IgD-negative memory B cell (primary cell): ENCODE results near the gene AP4B1. TPM values are rescaled to one million over a fixed set of nuclear protein-coding genes. Genes with fewer than 3 reads are reported as not detected.

ENCODE experiments used
- H3K27ac Mint-ChIP-seq, 3 donors: one replicate each; pipeline ENCODE4 v1.8.0; 2020 to 2022; ENCODE audit warnings: mild to moderate bottlenecking in 3 of 3, mixed read lengths in 3 of 3, moderate library complexity in 1 of 3
- H3K27me3 Mint-ChIP-seq: one replicate; pipeline ENCODE4 v1.8.0; 2021; ENCODE audit warnings: mixed read lengths
- H3K36me3 Mint-ChIP-seq: one replicate; pipeline ENCODE4 v1.8.0; 2020; ENCODE audit warnings: mild to moderate bottlenecking, mixed read lengths
- H3K4me1 Mint-ChIP-seq, 3 donors: one replicate each; pipeline ENCODE4 v1.8.0; 2020 to 2022; ENCODE audit warnings: mixed read lengths in 3 of 3, mild to moderate bottlenecking in 1 of 3
- H3K4me3 Mint-ChIP-seq, 4 donors: one replicate each; pipeline ENCODE4 v1.8.0; 2020 to 2022; ENCODE audit warnings: mild to moderate bottlenecking in 4 of 4, mixed read lengths in 4 of 4, moderate library complexity in 3 of 4
- H3K9me3 Mint-ChIP-seq, 3 donors: one replicate each; pipeline ENCODE4 v1.8.0; 2020 to 2021; ENCODE audit warnings: mixed read lengths in 3 of 3, mild to moderate bottlenecking in 1 of 3
- polyA plus RNA-seq: library from polyadenylated mRNA; unstranded; fragments of 300-500 nt; fragmentation: Illumina TruSeq; gene quantifications from one replicate; pipeline ENCODE4 v1.2.3, GENCODE V29; 2021

Gene AP4B1
- polyA plus RNA-seq, 1 donor from 2014 or later, result 13.2 TPM

GRCh38 chr1:113891631-113892220 is 12.9 kb downstream of the AP4B1 start:
- H3K36me3 Mint-ChIP-seq, result peaks cover 11% of the 10 kb centered on the region
- H3K4me1 Mint-ChIP-seq, result peaks cover 0 to 1% (median 0%) of the 10 kb centered on the region in 3 donors
- no peaks in the 10 kb centered on the region for H3K9me3 Mint-ChIP-seq
- H3K4me3 Mint-ChIP-seq, result no peak overlapping the region
- H3K27me3 Mint-ChIP-seq, result no peaks in the 10 kb centered on the region
- H3K27ac Mint-ChIP-seq, result peak overlapping the region in 1 of 3 donors; percentile 39

GRCh38 chr1:113890816-113891215 is 13.8 kb downstream of the AP4B1 start:
- H3K9me3 Mint-ChIP-seq, result no peaks in the 10 kb centered on the region
- H3K36me3 Mint-ChIP-seq, result peaks cover 8% of the 10 kb centered on the region
- H3K27ac Mint-ChIP-seq, result no peak overlapping the region
- no peaks in the 10 kb centered on the region for H3K27me3 Mint-ChIP-seq
- peaks cover 0 to 1% (median 0%) of the 10 kb centered on the region in 3 donors for H3K4me1 Mint-ChIP-seq
- H3K4me3 Mint-ChIP-seq, result no peak overlapping the region

- Mint-ChIP-seq H3K4me3 (no peak within 1 kb of the TSS), H3K4me1 (peaks cover 0 to 4% (median 0%) of the 10 kb centered on the region in 3 donors), H3K9me3 (no peaks in the 10 kb centered on the region), H3K27me3 (no peaks in the 10 kb centered on the region), H3K27ac (no peak within 1 kb of the TSS), H3K36me3 (peaks cover 4% of the 10 kb centered on the region)
Measured at GRCh38 chr1:113887402-113888175, 17.0 kb downstream of the AP4B1 start, which contains the start of gene BCL2L15. Gene BCL2L15 (minus strand): TSS chr1:113887581. CDS start chr1:113887375, 206 bp downstream.

GRCh38 chr1:113886417-113887401 is 17.9 kb downstream of the AP4B1 start:
- no peak overlapping the region for H3K27ac Mint-ChIP-seq
- peaks cover 0 to 2% (median 0%) of the 10 kb centered on the region in 3 donors for H3K4me1 Mint-ChIP-seq
- H3K4me3 Mint-ChIP-seq, result no peak overlapping the region
- no peaks in the 10 kb centered on the region for H3K9me3 Mint-ChIP-seq
- H3K36me3 Mint-ChIP-seq, result peaks cover 4% of the 10 kb centered on the region
- H3K27me3 Mint-ChIP-seq, result no peaks in the 10 kb centered on the region

GRCh38 chr1:113881661-113882060 is 22.9 kb downstream of the AP4B1 start:
- Mint-ChIP-seq H3K4me1 (peaks cover 0 to 13% (median 2%) of the 10 kb centered on the region in 3 donors), H3K27ac (no peak overlapping the region), H3K9me3 (peaks cover 0 to 2% (median 0%) of the 10 kb centered on the region in 3 donors), H3K27me3 (no peaks in the 10 kb centered on the region), H3K36me3 (peaks cover 9% of the 10 kb centered on the region), H3K4me3 (no peak overlapping the region)

GRCh38 chr1:113879739-113880038 is 24.9 kb downstream of the AP4B1 start:
- Mint-ChIP-seq H3K4me1 (peaks cover under 1 to 18% (median 3%) of the 10 kb centered on the region in 3 donors), H3K27me3 (no peaks in the 10 kb centered on the region), H3K36me3 (peaks cover 9% of the 10 kb centered on the region), H3K4me3 (no peak overlapping the region), H3K27ac (no peak overlapping the region), H3K9me3 (peaks cover 0 to 2% (median 0%) of the 10 kb centered on the region in 3 donors)

- H3K36me3 Mint-ChIP-seq, result peaks cover 7% of the 10 kb centered on the region
- H3K4me3 Mint-ChIP-seq, result no peak overlapping the region
- peaks cover 0 to 2% (median 0%) of the 10 kb centered on the region in 3 donors for H3K9me3 Mint-ChIP-seq
- H3K4me1 Mint-ChIP-seq, result peaks cover 24 to 34% (median 25%) of the 10 kb centered on the region in 3 donors
- no peaks in the 10 kb centered on the region for H3K27me3 Mint-ChIP-seq
- H3K27ac Mint-ChIP-seq, result peak overlapping the region in 1 of 3 donors; percentile 40
Measured at GRCh38 chr1:113876176-113876575, 28.4 kb downstream of the AP4B1 start.

GRCh38 chr1:113875714-113876113 is 28.9 kb downstream of the AP4B1 start:
- Mint-ChIP-seq H3K4me1 (peaks cover 25 to 34% (median 26%) of the 10 kb centered on the region in 3 donors), H3K27me3 (no peaks in the 10 kb centered on the region), H3K9me3 (peaks cover 0 to 2% (median 0%) of the 10 kb centered on the region in 3 donors), H3K27ac (peak overlapping the region in 1 of 3 donors; percentile 40), H3K36me3 (peaks cover 3% of the 10 kb centered on the region), H3K4me3 (peak overlapping the region in 1 of 4 donors; percentile 14)

- Mint-ChIP-seq H3K27me3 (no peaks in the 10 kb centered on the region), H3K9me3 (peaks cover 0 to 2% (median 0%) of the 10 kb centered on the region in 3 donors), H3K27ac (peak overlapping the region in 2 of 3 donors; percentile 63 to 79), H3K36me3 (peaks cover 4% of the 10 kb centered on the region), H3K4me1 (peaks cover 35 to 42% (median 36%) of the 10 kb centered on the region in 3 donors), H3K4me3 (peak overlapping the region in 2 of 4 donors; percentile 18 to 39)
Measured at GRCh38 chr1:113874012-113874879, 30.4 kb downstream of the AP4B1 start.

- H3K4me3 Mint-ChIP-seq, result peak overlapping the region; percentile 88 to 95 (median 92)
- H3K27me3 Mint-ChIP-seq, result no peaks in the 10 kb centered on the region
- H3K27ac Mint-ChIP-seq, result peak overlapping the region; percentile 91 to 93 (median 93)
- H3K4me1 Mint-ChIP-seq, result peaks cover 42 to 50% (median 44%) of the 10 kb centered on the region in 3 donors
- peaks cover 6% of the 10 kb centered on the region for H3K36me3 Mint-ChIP-seq
- peaks cover 0 to 2% (median 0%) of the 10 kb centered on the region in 3 donors for H3K9me3 Mint-ChIP-seq
Measured at GRCh38 chr1:113872219-113872935, 32.2 kb downstream of the AP4B1 start.

GRCh38 chr1:113871597-113872113 is 32.9 kb downstream of the AP4B1 start, which contains the start of gene PTPN22:
Gene PTPN22 (minus strand): TSS chr1:113871712.
- Mint-ChIP-seq H3K27ac (peak within 1 kb of the TSS; percentile 91 to 93 (median 93)), H3K27me3 (no peaks in the 10 kb centered on the region), H3K4me3 (peak within 1 kb of the TSS; percentile 88 to 95 (median 92)), H3K4me1 (peaks cover 44 to 54% (median 44%) of the 10 kb centered on the region in 3 donors), H3K9me3 (no peaks in the 10 kb centered on the region), H3K36me3 (peaks cover 6% of the 10 kb centered on the region)

GRCh38 chr1:113870778-113871177 is 33.8 kb downstream of the AP4B1 start:
- H3K27ac Mint-ChIP-seq, result peak overlapping the region; percentile 85 to 93 (median 91)
- no peaks in the 10 kb centered on the region for H3K27me3 Mint-ChIP-seq
- no peaks in the 10 kb centered on the region for H3K9me3 Mint-ChIP-seq
- H3K4me1 Mint-ChIP-seq, result peaks cover 44 to 56% (median 44%) of the 10 kb centered on the region in 3 donors
- peaks cover 6% of the 10 kb centered on the region for H3K36me3 Mint-ChIP-seq
- peak overlapping the region; percentile 86 to 95 (median 90) for H3K4me3 Mint-ChIP-seq
